ENCODE measurements around the gene COMMD9. TPM values are rescaled to one million over a fixed set of nuclear protein-coding genes. Genes with fewer than 3 reads are reported as not detected.
A peak's percentile ranks its signal among the peaks of the same experiment; 100 is the strongest.

COMMD9 gene
- polyA plus RNA-seq, 4 donors = 59.0 to 98.9 (median 87.4) TPM

- peak in 2 of 4 donors; percentile 38 to 48 for DNase-seq (ENCODE audit: low read depth in 4 of 4, low spot score in 3 of 4)
Observed at GRCh38 chr11:36258730-36259360, 30.4 kb downstream of the COMMD9 start.

DNA sequence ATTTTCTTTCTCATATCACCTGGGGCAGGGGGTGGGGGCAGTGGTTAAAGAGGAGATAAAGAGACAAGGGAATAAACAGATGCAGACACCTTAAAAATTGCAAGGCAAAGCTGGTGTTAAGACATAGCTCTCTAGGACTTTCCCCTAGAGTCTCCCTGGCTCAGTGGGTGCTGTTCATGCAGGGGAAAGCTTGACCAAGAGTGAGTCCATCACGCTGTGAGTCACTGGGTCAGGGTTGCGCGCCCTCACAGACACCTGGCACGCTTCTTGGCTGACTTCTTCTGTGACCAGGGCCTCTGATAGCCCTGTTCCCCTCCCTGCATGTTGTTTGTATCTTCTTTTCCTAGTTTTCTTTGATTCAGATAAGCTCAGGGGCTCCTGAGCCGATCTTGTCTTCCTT, 31.9 kb downstream of the COMMD9 start:
- DNase-seq (ENCODE audit: low read depth in 4 of 4, low spot score in 3 of 4) = no peak

DNA sequence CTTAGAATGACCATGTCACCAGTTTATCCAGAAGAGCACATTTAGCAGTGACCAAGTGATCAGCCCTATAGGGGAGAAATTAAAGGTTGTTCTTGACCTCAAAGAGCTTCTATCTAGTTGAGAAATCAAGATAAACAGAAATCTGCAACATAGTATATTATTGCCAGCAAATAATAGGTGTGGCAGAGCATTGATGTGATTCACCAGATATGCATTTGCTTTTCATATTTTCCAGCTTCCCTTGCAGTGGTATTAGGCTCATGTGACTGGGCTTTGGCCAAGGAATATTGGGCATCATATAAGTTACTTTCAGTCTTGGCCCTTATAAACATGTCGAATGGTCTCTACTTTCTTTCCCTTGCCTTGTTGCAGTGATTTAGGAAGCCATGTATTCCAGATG, 34.5 kb downstream of the COMMD9 start:
- DNase-seq (ENCODE audit: low read depth in 4 of 4, low spot score in 3 of 4) = no peak

DNA sequence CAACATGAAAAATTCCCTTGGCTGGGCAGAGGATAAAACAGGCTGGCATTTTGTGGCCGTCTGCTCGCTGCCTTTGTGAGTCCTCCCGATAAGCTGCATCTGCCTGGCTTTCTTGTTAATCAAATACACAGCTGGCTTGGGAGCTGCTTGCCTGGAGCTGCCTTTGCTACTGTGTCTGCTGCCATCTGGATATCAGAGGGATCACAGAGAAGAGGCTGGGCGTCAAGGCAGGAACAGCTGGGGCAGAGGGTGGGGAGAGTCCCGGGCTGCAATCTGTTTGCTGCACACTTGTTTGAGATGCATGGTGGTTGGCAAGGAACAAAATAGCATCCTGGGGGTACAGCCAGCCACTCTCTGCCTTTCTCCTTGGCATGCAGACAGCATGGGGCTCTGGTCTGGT, 36.0 kb downstream of the COMMD9 start:
- DNase-seq (ENCODE audit: low read depth in 4 of 4, low spot score in 3 of 4) = no peak

GRCh38 chr11:36251823-36252222, 37.4 kb downstream of the COMMD9 start:
- DNase-seq (ENCODE audit: low read depth in 4 of 4, low spot score in 3 of 4) = no peak

DNA sequence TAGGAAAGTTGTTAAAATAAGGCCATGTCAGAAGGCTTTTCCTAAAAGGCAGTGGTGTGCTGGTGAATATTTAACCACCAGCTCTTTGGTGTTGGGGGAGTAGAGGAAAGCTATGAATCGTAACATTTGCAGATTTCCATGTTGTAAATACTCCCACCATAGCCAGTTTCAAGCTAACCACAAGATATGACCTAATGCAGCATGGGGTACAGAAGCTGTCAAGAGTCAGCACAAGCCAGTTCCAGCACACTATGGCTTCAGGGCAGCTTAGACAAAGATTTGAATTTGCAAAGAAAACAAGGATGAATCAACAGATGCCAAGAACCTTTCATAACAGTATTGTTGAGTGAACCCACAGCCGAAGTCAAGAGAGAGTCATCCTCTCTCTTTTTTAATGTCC, 40.0 kb downstream of the COMMD9 start:
- no peak for DNase-seq (ENCODE audit: low read depth in 4 of 4, low spot score in 3 of 4)

DNA sequence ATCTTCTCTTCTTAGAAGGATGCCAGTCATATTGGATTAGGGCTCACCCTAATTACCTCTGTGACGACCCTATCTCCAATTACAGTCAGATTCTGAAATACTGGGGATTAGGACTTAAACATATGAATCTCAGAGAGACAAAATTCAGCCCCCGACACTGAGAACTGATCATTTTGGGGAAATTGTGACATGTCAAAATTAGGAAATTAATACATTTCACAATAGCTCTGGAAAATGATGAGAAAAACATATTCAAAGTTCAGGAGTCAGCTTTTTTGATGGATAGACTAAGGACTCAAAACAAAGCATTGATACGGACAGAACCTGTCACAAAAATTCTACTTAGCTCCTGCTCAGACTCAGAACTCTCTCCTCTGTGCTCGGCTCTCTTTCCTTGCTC, 40.8 kb downstream of the COMMD9 start:
- no peak for DNase-seq (ENCODE audit: low read depth in 4 of 4, low spot score in 3 of 4)

GRCh38 chr11:36247493-36247892, 41.7 kb downstream of the COMMD9 start:
- DNase-seq (ENCODE audit: low read depth in 4 of 4, low spot score in 3 of 4) = no peak

GRCh38 chr11:36243641-36244040, 45.6 kb downstream of the COMMD9 start:
- DNase-seq (ENCODE audit: low read depth in 4 of 4, low spot score in 3 of 4) = no peak

- DNase-seq (ENCODE audit: low read depth in 4 of 4, low spot score in 3 of 4) = no peak
Observed at GRCh38 chr11:36241497-36241896, 47.7 kb downstream of the COMMD9 start.

DNA sequence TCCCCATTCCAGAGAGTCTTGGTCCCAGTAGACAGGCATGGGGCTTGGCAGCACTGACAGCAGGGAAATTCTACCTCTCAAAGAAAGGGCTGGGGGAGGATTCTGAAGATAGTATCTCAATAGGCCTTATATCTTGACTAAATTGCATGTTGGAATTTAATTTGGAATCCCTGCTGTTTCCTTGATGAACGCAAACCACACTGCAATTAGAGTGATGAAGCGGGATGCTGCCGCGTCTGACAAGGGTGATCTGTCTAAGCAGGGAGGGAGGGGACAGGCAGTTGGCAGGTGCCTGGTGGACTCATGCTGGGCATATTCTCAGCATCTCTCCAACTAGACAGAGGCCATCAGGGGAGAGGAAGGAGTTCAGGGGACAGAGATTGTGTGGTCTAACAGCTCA, 48.4 kb downstream of the COMMD9 start:
- DNase-seq (ENCODE audit: low read depth in 4 of 4, low spot score in 3 of 4) = no peak

GRCh38 chr11:36240173-36240572, 49.1 kb downstream of the COMMD9 start:
- no peak for DNase-seq (ENCODE audit: low read depth in 4 of 4, low spot score in 3 of 4)

DNA sequence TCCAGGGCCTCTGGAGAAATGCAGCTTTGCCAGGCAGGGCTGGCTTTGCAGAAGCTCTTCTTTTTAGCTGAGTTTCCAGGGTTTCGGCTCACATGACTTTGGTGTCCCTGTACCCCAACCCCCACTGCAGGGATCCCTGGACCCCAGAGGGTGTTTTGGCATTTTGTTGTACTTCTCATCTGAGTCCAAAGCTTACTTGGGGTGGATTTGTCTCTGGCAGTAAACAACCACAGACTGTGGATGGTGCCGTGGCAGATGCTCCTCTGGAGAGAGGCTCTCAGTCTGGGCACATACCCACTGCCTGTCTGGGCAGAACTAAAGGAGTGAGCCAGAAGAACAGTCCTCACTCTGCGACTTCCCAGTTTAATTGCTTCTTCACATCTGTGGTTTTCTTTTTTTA, 49.6 kb downstream of the COMMD9 start:
- DNase-seq (ENCODE audit: low read depth in 4 of 4, low spot score in 3 of 4) = no peak

DNA sequence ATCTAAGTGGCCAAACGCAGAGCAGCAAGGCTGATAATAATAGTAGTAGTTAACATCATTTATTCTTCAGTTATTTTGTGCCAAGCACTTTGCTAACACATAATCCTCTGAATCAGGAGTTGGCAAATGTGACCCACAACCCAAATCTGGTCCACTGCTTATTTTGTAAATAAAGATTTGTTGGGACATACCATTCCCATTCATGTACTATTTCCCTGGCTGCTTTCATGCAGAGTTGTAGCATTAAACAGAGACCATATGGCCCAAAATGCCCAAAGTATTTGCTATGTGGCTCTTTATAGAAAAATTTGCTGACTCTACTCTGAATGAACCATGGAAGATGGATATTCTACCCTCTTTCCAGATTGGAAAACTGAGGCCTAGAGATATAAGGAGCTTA, 50.3 kb downstream of the COMMD9 start:
- DNase-seq (ENCODE audit: low read depth in 4 of 4, low spot score in 3 of 4) = no peak

DNA sequence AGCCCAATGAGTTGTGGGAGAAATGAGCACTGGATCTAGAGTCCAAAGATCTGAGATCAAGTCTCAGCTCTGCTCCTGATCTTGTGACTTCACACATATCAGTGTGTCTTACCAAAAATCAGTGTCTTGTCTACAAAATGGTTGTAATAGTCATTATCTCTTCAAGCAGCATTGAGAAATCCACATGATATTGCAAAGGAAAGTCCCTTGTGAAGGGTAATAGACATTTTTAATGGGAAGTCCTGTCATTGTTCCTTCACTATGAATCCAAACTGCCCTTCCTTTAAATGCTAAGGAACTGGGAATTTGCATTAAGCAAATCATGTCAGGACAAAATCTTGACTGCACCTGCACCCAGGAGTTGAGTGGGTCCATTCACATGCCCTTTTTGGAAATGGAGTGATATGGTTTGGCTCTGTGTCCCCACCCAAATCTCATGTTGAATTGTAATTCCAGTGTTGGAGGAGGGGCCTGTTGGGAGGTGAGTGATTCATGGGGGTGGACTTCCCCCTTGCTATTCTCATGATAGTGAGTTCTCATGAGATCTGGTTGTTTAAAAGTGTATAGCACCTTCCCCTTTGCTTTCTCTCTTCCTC, 51.1 kb downstream of the COMMD9 start:
- no peak for DNase-seq (ENCODE audit: low read depth in 4 of 4, low spot score in 3 of 4)

GRCh38 chr11:36237391-36237790, 51.8 kb downstream of the COMMD9 start:
- no peak for DNase-seq (ENCODE audit: low read depth in 4 of 4, low spot score in 3 of 4)

GRCh38 chr11:36235750-36236149, 53.5 kb downstream of the COMMD9 start:
- no peak for DNase-seq (ENCODE audit: low read depth in 4 of 4, low spot score in 3 of 4)

DNA sequence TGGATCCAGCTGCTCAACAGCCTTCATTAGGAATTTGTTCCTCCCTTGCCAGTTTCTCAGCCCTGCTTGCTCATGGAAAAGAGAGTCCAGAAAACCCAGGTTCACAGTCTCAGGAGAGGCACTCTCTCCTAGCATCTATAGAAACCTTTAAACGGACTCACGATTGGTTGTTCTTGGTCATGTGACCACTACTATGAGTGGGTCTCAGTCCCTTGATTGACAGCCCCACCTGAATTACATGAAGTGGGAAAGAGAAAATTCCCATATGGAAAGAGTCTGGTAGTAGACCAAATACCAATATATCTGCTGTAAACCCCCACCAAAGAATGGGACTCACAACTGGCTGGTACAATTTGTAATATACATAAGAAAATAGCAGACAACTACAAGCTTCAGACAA, 54.4 kb downstream of the COMMD9 start:
- DNase-seq (ENCODE audit: low read depth in 4 of 4, low spot score in 3 of 4) = no peak

GRCh38 chr11:36233204-36233603, 56.0 kb downstream of the COMMD9 start:
- DNase-seq (ENCODE audit: low read depth in 4 of 4, low spot score in 3 of 4) = peak in 1 of 4 donors; percentile 45

DNA sequence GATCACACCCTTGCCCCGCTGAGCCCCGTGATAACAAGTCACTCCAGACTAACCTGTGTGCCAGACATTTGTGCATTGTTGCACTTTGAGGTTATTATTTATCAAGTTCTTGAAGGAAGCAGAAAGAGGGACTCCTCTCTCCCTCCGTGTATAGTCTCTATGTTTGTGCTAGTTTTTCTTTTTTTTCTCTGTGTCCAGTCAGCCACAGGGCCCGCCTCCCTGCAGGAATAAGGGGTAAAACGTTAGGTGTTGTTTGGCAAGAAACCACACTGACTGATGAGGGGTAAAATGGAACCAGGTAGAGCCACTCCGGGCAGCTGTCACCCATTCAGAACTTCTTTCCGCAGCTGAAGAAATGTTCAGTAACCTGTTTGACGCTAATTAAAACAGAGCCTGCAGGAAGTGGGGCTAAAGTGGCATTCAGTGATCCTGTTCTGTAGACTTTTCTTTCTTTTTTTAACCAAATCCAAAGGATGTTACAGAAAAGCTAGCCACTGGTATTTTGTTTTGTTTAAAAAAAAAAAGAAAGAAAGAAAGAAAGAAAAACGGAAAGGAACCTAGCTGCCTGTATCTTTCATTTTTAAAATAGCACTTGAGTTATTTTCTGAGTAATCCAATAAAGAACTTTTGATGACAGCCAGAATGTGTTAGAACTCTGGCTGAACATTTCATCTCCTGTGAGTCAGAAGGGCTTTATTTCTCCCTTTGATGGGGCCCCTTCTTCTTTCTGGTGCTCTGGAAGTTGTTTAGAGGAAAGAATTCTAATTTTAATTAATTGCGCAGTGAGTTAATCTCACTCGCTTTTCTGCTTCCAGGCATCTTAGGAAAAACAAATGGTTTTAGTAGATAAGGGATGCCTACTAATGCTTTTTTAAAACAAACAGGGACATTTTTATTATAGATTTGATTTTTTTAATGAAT, 58.2 kb downstream of the COMMD9 start:
- DNase-seq (ENCODE audit: low read depth in 4 of 4, low spot score in 3 of 4) = no peak

DNA sequence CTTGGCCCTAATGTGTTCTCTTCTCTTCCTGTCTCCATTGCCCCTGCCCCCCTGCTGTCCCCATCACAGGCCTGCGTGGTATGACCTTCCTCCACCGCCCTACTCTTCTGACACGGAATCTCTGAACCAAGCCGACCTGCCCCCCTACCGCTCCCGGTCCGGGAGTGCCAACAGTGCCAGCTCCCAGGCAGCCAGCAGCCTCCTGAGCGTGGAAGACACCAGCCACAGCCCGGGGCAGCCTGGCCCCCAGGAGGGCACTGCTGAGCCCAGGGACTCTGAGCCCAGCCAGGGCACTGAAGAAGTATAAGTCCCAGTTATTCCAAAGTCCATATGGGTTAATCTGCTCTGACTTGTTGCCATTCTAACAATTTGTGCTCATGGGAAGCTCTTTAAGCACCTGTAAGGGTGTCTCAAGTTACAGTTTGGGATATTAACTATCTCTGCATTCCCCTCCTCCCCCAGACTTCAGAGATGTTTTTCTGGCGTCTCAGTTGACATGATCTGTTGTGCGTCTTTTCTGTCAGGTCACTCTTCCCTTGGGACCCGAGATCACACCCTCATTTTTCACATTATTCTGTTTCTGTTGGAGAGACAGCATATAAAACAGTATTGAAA, 60.0 kb downstream of the COMMD9 start:
- no peak for DNase-seq (ENCODE audit: low read depth in 4 of 4, low spot score in 3 of 4)

All from left renal pelvis (tissue), 4 donors.